ENCODE data around the gene CEP128.

CEP128 gene

GRCh38 chr14:80491650-80492049 is 449.9 kb downstream of the CEP128 start:
- POLR2A ChIA-PET, result no interaction called here
- TF ChIP-seq FOXA1 (IDR thresholded peaks at IDR 0.05) (no peak), ARNT (IDR thresholded peaks at IDR 0.05) (no peak), ZNF384 (IDR thresholded peaks at IDR 0.05) (no peak), BHLHE40 (IDR thresholded peaks at IDR 0.05; ENCODE audit: borderline replicate concordance) (no peak), FOXK2 (IDR thresholded peaks at IDR 0.05) (no peak), HDGF (IDR thresholded peaks at IDR 0.05; ENCODE audit: borderline replicate concordance) (no peak), NFRKB (IDR thresholded peaks at IDR 0.05) (no peak), PKNOX1 (IDR thresholded peaks at IDR 0.05) (no peak), SUZ12 (IDR thresholded peaks at IDR 0.05) (no peak), FOXM1 (IDR thresholded peaks at IDR 0.05; ENCODE audit: borderline replicate concordance) (no peak), TARDBP (IDR thresholded peaks at IDR 0.05) (no peak), CTBP1 (IDR thresholded peaks at IDR 0.05; ENCODE audit: borderline replicate concordance) (no peak), ELF4 (IDR thresholded peaks at IDR 0.05) (no peak), L3MBTL2 (conservative IDR thresholded peaks at IDR 0.05) (no peak)
- DNase-seq (ENCODE audit: extremely low spot score), result no peak
- CTCF ChIA-PET, result no interaction called here

- DNase-seq (ENCODE audit: extremely low spot score), result no peak
- TF ChIP-seq LEF1 (IDR thresholded peaks at IDR 0.05; ENCODE audit: borderline replicate concordance) (no peak), ZNF384 (IDR thresholded peaks at IDR 0.05) (no peak), FOXA1 (IDR thresholded peaks at IDR 0.05) (no peak), FOXM1 (IDR thresholded peaks at IDR 0.05; ENCODE audit: borderline replicate concordance) (no peak)
- ChIA-PET POLR2A (no interaction called here), CTCF (no interaction called here)
Observed at GRCh38 chr14:80491131-80491530, 450.4 kb downstream of the CEP128 start.

- no peak for TF ChIP-seq FOXM1 (IDR thresholded peaks at IDR 0.05; ENCODE audit: borderline replicate concordance)
- TF ChIP-seq BHLHE40 (IDR thresholded peaks at IDR 0.05; ENCODE audit: borderline replicate concordance), result no peak
- no peak for TF ChIP-seq ZNF384 (IDR thresholded peaks at IDR 0.05)
- TF ChIP-seq CTBP1 (IDR thresholded peaks at IDR 0.05; ENCODE audit: borderline replicate concordance), result no peak
- DNase-seq (ENCODE audit: extremely low spot score), result no peak
- CTCF ChIA-PET, result no interaction called here
- POLR2A ChIA-PET, result no interaction called here
Observed at GRCh38 chr14:80489513-80489912, 452.0 kb downstream of the CEP128 start.

DNA sequence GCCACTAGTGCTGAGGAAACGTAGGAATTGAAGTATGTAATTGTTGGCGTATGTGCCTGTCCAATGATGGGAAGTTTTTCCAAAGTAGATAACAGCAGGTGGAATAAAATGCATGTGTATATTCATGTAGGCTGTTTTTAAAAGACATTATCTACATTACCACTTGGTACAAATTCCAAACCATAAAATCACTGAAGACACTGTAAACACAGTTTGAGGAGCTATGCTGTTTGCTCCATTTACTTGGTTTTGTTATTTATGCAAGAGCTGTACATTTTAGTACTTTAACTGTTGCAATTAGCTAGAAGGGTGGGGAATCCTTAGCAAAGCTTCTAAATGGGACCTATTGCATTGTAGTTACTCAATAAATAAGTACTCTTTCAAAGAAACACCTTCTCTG is 455.8 kb downstream of the CEP128 start:
- ChIA-PET POLR2A (no interaction called here), CTCF (no interaction called here)
- TF ChIP-seq BHLHE40 (IDR thresholded peaks at IDR 0.05; ENCODE audit: borderline replicate concordance) (no peak), CTBP1 (IDR thresholded peaks at IDR 0.05; ENCODE audit: borderline replicate concordance) (no peak), FOXA1 (IDR thresholded peaks at IDR 0.05) (no peak), HDGF (IDR thresholded peaks at IDR 0.05; ENCODE audit: borderline replicate concordance) (no peak), FOXK2 (IDR thresholded peaks at IDR 0.05) (no peak), ZNF384 (IDR thresholded peaks at IDR 0.05) (no peak), SP1 (IDR thresholded peaks at IDR 0.05) (no peak), L3MBTL2 (conservative IDR thresholded peaks at IDR 0.05) (no peak), TARDBP (IDR thresholded peaks at IDR 0.05) (no peak), FOXM1 (IDR thresholded peaks at IDR 0.05; ENCODE audit: borderline replicate concordance) (no peak), SUZ12 (IDR thresholded peaks at IDR 0.05) (no peak), NFRKB (IDR thresholded peaks at IDR 0.05) (no peak), ARNT (IDR thresholded peaks at IDR 0.05) (no peak), PKNOX1 (IDR thresholded peaks at IDR 0.05) (no peak), LEF1 (IDR thresholded peaks at IDR 0.05; ENCODE audit: borderline replicate concordance) (no peak), ELF4 (IDR thresholded peaks at IDR 0.05) (no peak)
- no peak for DNase-seq (ENCODE audit: extremely low spot score)

- TF ChIP-seq TARDBP (IDR thresholded peaks at IDR 0.05) (no peak), ARNT (IDR thresholded peaks at IDR 0.05) (no peak), LEF1 (IDR thresholded peaks at IDR 0.05; ENCODE audit: borderline replicate concordance) (no peak), FOXA1 (IDR thresholded peaks at IDR 0.05) (no peak)
- ChIA-PET CTCF (no interaction called here), POLR2A (interaction anchor here (0.6 kb wide), 1 partner anchor 280 kb away, joined by 3 read pairs; no protein-coding TSS in a partner anchor)
- no peak for DNase-seq (ENCODE audit: extremely low spot score)
Observed at GRCh38 chr14:80483331-80483730, 458.2 kb downstream of the CEP128 start.

DNA sequence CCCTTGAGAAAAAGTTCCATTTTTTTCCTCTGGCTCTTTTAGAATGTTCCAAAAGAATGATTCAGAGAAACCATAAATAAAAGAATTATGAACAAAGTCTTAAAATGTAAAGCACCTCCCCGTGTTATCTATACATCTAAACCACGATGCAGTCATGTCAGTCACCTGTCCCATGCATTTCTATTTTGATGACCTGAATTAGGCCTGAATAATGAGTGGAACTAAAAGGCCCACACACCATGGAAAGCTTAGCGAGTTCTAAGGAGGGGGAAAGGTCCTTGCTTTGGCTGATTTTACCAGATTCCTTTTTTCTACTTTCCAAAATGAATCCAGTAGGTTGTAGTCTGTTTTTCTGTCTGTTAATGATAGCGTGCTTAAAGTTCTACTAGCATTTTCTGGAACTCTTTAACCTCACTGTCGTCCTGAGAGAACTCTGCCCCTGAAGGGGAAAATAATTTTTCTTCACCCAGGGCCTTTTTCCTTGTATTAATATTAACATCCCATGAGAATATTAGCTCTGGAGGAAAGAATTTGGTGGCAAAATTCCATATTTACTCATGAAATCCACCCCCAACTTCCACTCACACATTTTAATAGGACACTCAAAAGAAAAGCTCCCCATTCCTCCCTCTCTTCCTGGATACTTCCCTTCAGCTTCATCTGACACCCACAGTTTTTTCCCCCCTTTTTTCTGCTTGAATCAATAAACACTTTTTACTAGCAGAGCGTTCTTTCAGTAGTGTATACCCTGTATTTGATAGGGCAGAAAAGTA is 464.0 kb downstream of the CEP128 start:
- DNase-seq (ENCODE audit: extremely low spot score), result no peak
- ChIA-PET POLR2A (no interaction called here), CTCF (interaction anchor here (0.6 kb wide), 1 partner anchor 9 kb away, joined by 4 read pairs; no protein-coding TSS in a partner anchor)
- no peak for TF ChIP-seq CTBP1 (IDR thresholded peaks at IDR 0.05; ENCODE audit: borderline replicate concordance)
- no peak for TF ChIP-seq ZNF384 (IDR thresholded peaks at IDR 0.05)
- no peak for TF ChIP-seq BHLHE40 (IDR thresholded peaks at IDR 0.05; ENCODE audit: borderline replicate concordance)
- TF ChIP-seq FOXM1 (IDR thresholded peaks at IDR 0.05; ENCODE audit: borderline replicate concordance), result no peak

GRCh38 chr14:80475074-80475473 is 466.5 kb downstream of the CEP128 start:
- TF ChIP-seq LEF1 (IDR thresholded peaks at IDR 0.05; ENCODE audit: borderline replicate concordance), result no peak
- TF ChIP-seq SP1 (IDR thresholded peaks at IDR 0.05), result no peak
- no peak for TF ChIP-seq FOXA1 (IDR thresholded peaks at IDR 0.05)
- no peak for TF ChIP-seq NFRKB (IDR thresholded peaks at IDR 0.05)
- no peak for TF ChIP-seq PKNOX1 (IDR thresholded peaks at IDR 0.05)
- no peak for TF ChIP-seq FOXK2 (IDR thresholded peaks at IDR 0.05)
- no peak for TF ChIP-seq FOXM1 (IDR thresholded peaks at IDR 0.05; ENCODE audit: borderline replicate concordance)
- no peak for TF ChIP-seq CTBP1 (IDR thresholded peaks at IDR 0.05; ENCODE audit: borderline replicate concordance)
- DNase-seq (ENCODE audit: extremely low spot score), result no peak
- ChIA-PET CTCF (no interaction called here), POLR2A (no interaction called here)

All from HEK293T (cell line).